ENCODE results near the gene STAT3.

The STAT3 gene

DNA sequence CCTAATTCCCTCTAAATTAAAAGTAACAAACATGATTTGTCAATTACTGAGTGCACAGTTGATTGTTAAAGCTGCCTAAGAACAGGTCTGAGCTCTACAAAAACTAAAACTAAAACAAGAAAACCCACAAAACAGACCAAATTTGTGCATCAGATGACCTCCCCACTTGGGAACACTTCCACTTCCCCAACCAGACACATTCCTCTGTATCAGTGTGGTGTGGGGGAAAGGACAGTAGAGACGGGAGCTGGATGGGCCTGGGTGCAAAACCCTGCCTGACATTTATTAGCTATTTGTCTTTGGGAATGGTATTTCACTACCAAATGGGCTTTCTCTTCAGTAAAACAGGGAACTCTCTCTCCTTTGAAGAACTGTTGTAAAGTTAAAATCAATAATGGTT is 29.8 kb downstream of the STAT3 start:
- Histone ChIP-seq H3K36me3 (ENCODE audit: control insufficient read depth, low read length) (no peaks in the 10 kb centered on the region), H3F3A (ENCODE audit: control insufficient read depth, insufficient read depth) (0 out of 2 replicates have a peak, but pooled peaks cover 3% of the 10 kb centered on the region), H3K9me2 (replicated peaks; ENCODE audit: control insufficient read depth, low read length) (no peaks in the 10 kb centered on the region), H3K4me3 (ENCODE audit: low read length) (no peak overlapping the region), H4K20me1 (ENCODE audit: control insufficient read depth, insufficient read depth, low read depth, low read length) (no peaks in the 10 kb centered on the region), H3K9me3 (ENCODE audit: control insufficient read depth, insufficient read depth, low read length) (no peaks in the 10 kb centered on the region), H3K4me2 (ENCODE audit: low read length) (no peak overlapping the region), H3K27me3 (ENCODE audit: control insufficient read depth, low read length) (peaks cover 3% of the 10 kb centered on the region; the same call in 1 of the 2 replicates), H3K79me2 (ENCODE audit: control insufficient read depth, low read length) (no peaks in the 10 kb centered on the region), H3K27ac (ENCODE audit: low read depth, low read length) (no peak overlapping the region), H3K4me1 (ENCODE audit: control insufficient read depth, low read length) (no peaks in the 10 kb centered on the region; the same call in 1 of the 2 replicates)
- TF ChIP-seq, protein P1, sequence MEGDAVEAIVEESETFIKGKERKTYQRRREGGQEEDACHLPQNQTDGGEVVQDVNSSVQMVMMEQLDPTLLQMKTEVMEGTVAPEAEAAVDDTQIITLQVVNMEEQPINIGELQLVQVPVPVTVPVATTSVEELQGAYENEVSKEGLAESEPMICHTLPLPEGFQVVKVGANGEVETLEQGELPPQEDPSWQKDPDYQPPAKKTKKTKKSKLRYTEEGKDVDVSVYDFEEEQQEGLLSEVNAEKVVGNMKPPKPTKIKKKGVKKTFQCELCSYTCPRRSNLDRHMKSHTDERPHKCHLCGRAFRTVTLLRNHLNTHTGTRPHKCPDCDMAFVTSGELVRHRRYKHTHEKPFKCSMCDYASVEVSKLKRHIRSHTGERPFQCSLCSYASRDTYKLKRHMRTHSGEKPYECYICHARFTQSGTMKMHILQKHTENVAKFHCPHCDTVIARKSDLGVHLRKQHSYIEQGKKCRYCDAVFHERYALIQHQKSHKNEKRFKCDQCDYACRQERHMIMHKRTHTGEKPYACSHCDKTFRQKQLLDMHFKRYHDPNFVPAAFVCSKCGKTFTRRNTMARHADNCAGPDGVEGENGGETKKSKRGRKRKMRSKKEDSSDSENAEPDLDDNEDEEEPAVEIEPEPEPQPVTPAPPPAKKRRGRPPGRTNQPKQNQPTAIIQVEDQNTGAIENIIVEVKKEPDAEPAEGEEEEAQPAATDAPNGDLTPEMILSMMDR (IDR thresholded peaks at IDR 0.05; ENCODE audit: low read depth, low read length, poor library complexity, severe bottlenecking), result no peak
- no peak for TF ChIP-seq EZH2phosphoT487 (IDR thresholded peaks at IDR 0.05; ENCODE audit: borderline replicate concordance, low read length)

DNA sequence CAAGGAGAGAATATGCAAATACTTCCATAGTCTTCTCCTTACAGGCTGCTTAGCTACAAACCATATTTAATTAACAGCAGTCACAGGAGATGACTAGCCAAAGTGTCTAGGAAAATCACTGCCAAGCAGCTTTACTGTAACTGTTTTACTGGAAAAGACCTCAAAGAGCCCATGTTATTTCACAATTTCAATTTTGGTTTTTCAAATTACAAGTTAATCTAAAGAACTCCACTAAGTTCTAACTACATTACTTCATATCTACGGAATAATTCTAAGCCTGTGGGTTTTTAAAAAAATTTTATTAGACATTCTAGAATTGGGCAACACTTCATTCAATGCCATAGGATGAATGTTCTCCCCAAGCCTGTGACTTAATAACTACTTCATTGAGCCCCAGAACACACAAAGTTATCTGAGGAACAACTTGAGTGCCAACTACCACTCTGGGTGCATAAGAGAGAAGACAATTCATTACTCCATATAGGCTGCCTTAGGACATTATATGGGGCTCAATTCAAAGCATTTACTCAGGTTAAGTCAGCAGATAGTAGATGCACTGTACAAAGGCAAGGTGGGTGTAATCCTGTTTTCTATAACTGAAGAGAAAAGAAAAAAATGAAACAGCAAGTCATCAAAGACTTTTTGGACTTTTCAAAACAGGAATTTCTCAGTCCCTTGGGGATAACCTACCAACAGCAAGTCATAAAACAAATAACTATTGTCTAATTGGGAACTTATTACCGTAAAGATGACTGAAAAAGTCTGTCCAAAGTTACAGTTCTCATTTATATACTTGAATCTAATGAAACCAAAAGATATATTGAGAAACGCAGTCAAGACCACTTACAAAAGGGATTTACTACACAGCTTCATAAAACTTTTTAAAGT is 33.0 kb downstream of the STAT3 start:
- Histone ChIP-seq H3K36me3 (ENCODE audit: control insufficient read depth, low read length) (no peaks in the 10 kb centered on the region), H3K9me2 (replicated peaks; ENCODE audit: control insufficient read depth, low read length) (no peaks in the 10 kb centered on the region), H3K4me3 (ENCODE audit: low read length) (no peak overlapping the region), H3K79me2 (ENCODE audit: control insufficient read depth, low read length) (no peaks in the 10 kb centered on the region), H3K27ac (ENCODE audit: low read depth, low read length) (no peak overlapping the region), H3K4me2 (ENCODE audit: low read length) (no peak overlapping the region), H4K20me1 (ENCODE audit: control insufficient read depth, insufficient read depth, low read depth, low read length) (no peaks in the 10 kb centered on the region), H3K9me3 (ENCODE audit: control insufficient read depth, insufficient read depth, low read length) (no peaks in the 10 kb centered on the region), H3K27me3 (ENCODE audit: control insufficient read depth, low read length) (no peaks in the 10 kb centered on the region), H3K4me1 (ENCODE audit: control insufficient read depth, low read length) (no peaks in the 10 kb centered on the region; the same call in 1 of the 2 replicates), H3F3A (ENCODE audit: control insufficient read depth, insufficient read depth) (0 out of 2 replicates have a peak, but pooled peaks cover 3% of the 10 kb centered on the region)
- no peak for TF ChIP-seq EZH2phosphoT487 (IDR thresholded peaks at IDR 0.05; ENCODE audit: borderline replicate concordance, low read length)
- TF ChIP-seq, protein P1 (IDR thresholded peaks at IDR 0.05; ENCODE audit: low read depth, low read length, poor library complexity, severe bottlenecking), result no peak

DNA sequence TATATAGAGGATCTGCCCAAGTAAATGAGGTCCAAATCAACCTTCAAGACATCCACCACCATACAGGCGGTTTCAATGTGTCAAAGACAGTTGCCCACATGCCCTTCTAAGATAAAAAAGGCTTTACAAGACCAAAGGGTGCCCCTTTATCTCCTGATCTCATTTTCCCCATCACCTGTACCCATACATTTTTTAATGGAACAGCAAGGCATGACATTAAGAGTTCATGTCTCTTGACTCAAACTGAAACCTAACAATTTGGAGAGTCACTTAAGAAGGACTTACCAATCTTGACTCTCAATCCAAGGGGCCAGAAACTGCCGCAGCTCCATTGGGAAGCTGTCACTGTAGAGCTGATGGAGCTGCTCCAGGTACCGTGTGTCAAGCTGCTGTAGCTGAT is 40.1 kb downstream of the STAT3 start:
- Histone ChIP-seq H3K36me3 (ENCODE audit: control insufficient read depth, low read length) (no peaks in the 10 kb centered on the region), H3K9me3 (ENCODE audit: control insufficient read depth, insufficient read depth, low read length) (no peaks in the 10 kb centered on the region), H3K27ac (ENCODE audit: low read depth, low read length) (no peak overlapping the region), H3K4me3 (ENCODE audit: low read length) (no peak overlapping the region), H3K9me2 (replicated peaks; ENCODE audit: control insufficient read depth, low read length) (no peaks in the 10 kb centered on the region), H4K20me1 (ENCODE audit: control insufficient read depth, insufficient read depth, low read depth, low read length) (no peaks in the 10 kb centered on the region), H3K79me2 (ENCODE audit: control insufficient read depth, low read length) (no peaks in the 10 kb centered on the region), H3K4me1 (ENCODE audit: control insufficient read depth, low read length) (no peaks in the 10 kb centered on the region), H3K27me3 (ENCODE audit: control insufficient read depth, low read length) (no peaks in the 10 kb centered on the region), H3F3A (ENCODE audit: control insufficient read depth, insufficient read depth) (no peaks in the 10 kb centered on the region), H3K4me2 (ENCODE audit: low read length) (no peak overlapping the region)
- TF ChIP-seq, protein P1 (IDR thresholded peaks at IDR 0.05; ENCODE audit: low read depth, low read length, poor library complexity, severe bottlenecking), result no peak
- no peak for TF ChIP-seq EZH2phosphoT487 (IDR thresholded peaks at IDR 0.05; ENCODE audit: borderline replicate concordance, low read length)

All from DOHH2 (cell line).